Mucosa of gallbladder (tissue), 1 donor: ENCODE results near the gene TRAPPC8. TPM values are rescaled to one million over a fixed set of nuclear protein-coding genes. Genes with fewer than 3 reads are reported as not detected.

Experiments
- DNase-seq: peaks from one replicate; pipeline ENCODE4 v3.0.0-alpha.2; 2020; ENCODE audit warnings: low spot score
- total RNA-seq: library from RNA; stranded (reverse); gene quantifications from one replicate; pipeline ENCODE4 v1.2.1, GENCODE V29; 2021
- donor health status: DM: no; HTN: no; CAD: no.

TRAPPC8 gene
- total RNA-seq, 1 donor from 2014 or later, result 50.4 TPM

DNA sequence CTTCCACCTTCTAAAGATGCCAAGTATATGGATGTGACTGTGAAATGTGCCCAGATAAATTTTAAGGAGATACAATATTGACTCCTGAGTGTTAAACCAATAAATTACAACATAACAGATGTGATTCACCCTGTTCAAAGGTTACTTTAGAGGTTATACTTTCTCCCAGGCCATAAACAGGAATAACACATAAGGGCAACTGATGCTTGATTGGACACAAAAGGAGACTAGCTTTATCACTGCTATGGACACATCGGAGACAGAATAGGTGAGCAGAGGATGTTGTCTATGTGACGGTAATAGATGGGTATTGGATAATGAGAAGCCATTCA is 150.4 kb downstream of the TRAPPC8 start:
- DNase-seq, result no peak

- DNase-seq, result no peak
These were observed 150.9 kb downstream of the TRAPPC8 start for GRCh38 chr18:31791817-31792579.

- DNase-seq, result no peak
These were observed 153.5 kb downstream of the TRAPPC8 start for GRCh38 chr18:31789409-31789808.

DNA sequence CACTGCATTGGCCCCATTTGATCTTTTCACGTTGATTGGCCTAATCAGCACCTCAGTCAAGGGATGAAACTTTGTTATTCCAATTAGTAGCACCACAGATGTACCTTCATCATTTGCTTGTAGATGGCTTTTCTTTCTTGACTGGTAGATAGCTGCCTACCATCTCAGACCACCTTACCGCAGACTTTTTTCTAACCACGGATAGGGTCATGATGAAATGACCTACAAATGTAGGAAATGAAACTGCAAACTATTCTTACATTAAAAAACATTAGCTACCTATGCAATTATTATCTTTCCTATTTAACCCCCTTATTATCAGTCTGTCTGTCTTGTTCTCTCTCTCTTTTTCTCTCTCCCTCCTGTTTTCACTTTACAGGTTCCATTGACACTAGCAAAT is 159.9 kb downstream of the TRAPPC8 start:
- DNase-seq, result no peak

Other genes starting within 250 kb of the TRAPPC8 start
- 0.26 TPM for gene SLC25A52, start 182.2 kb downstream of the TRAPPC8 start, total RNA-seq
- gene RNF125, start 75.7 kb upstream of the TRAPPC8 start, total RNA-seq, result 6.1 TPM
- gene RNF138, start 148.7 kb upstream of the TRAPPC8 start, total RNA-seq, result 31.2 TPM
- 0.78 TPM for gene MEP1B, start 246.9 kb upstream of the TRAPPC8 start, total RNA-seq